ENCODE measurements around the gene NBAS. TPM values are rescaled to one million over a fixed set of nuclear protein-coding genes. Genes with fewer than 3 reads are reported as not detected.

The NBAS gene
- total and polyA plus RNA-seq, 2 of the 4 experiments (the other 2 are of a cell fraction): 22.3 to 105 TPM

DNA sequence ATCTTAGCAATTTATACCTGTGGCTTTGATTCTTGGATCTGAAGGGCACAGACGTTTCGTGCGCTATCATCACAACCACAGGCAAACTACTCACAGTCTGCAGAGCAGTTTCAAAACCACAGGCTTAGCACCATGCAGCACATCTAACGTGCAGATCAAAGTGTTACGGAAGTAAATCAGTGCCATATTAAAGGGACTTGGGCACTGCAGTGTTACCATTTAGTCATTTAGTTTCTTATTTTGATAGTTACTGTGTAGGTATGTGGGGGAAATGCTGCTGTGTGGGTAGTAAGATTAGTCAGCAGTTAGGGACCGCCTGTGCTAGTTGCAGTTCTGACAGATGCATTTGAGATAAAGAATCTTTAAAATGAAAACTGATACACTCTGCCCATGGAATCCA lies 384.0 kb downstream of the NBAS start:
- ChIA-PET CTCF (no interaction called here), POLR2A (ENCODE audit: unreplicated experiment) (interaction anchor here (0.6 kb wide), 1 partner anchor 941 kb away, joined by 3 read pairs; no protein-coding TSS in a partner anchor)
- H3K4me2 ChIP-seq (ENCODE audit: low read depth, low read length): no peak overlapping the region
- H2BK20ac ChIP-seq (ENCODE audit: low read depth, low read length): no peak overlapping the region
- no peak overlapping the region for H2BK5ac ChIP-seq (ENCODE audit: low read depth, low read length, poor library complexity, severe bottlenecking)
- no peak overlapping the region for H4K91ac ChIP-seq (ENCODE audit: insufficient read depth, low read depth, low read length)
- H3K79me1 ChIP-seq (ENCODE audit: low read depth in 1 of 2, low read length in 2 of 2): no peaks in the 10 kb centered on the region
- no peak overlapping the region for H3K18ac ChIP-seq (ENCODE audit: low read depth, low read length)
- no peak overlapping the region for H3K56ac ChIP-seq (ENCODE audit: extremely low read depth, insufficient read depth, low read length)
- H3K4me1 ChIP-seq (ENCODE audit: control insufficient read depth, insufficient read depth, low read length): peaks cover 2% of the 10 kb centered on the region
- H3K9me1 ChIP-seq (ENCODE audit: insufficient read depth, low read length): peaks cover 9% of the 10 kb centered on the region
- intact Hi-C loops (cut with micrococcal nuclease): loop anchor here (10.0 kb wide), 1 partner anchor 388 kb away; the partner anchor contains the start of gene NBAS
- TF ChIP-seq FOS (IDR thresholded peaks at IDR 0.05; ENCODE audit: low read depth, low read length) (no peak), POLR2A (IDR thresholded peaks at IDR 0.05; ENCODE audit: low read depth, low read length) (no peak), MAFK (IDR thresholded peaks at IDR 0.05; ENCODE audit: low read depth, low read length) (peak; percentile 39; the same call in 1 of the 2 replicates)
- H2AK9ac ChIP-seq (replicated peaks; ENCODE audit: low read depth, low read length, poor library complexity): peak overlapping the region; percentile 18
- no TSS peak for BruUV-seq (replicated peaks)
- H2AFZ ChIP-seq (replicated peaks; ENCODE audit: low read length, poor library complexity): no peak overlapping the region
- no peak overlapping the region for H3K9ac ChIP-seq (ENCODE audit: low read depth, low read length)
- no peak overlapping the region for H3K4ac ChIP-seq (ENCODE audit: low read depth, low read length)
- H4K8ac ChIP-seq (ENCODE audit: low read depth in 2 of 2, low read length in 2 of 2): no peak overlapping the region
- H4K5ac ChIP-seq (ENCODE audit: low read depth, low read length): no peak overlapping the region
- peak; percentile 80 for ATAC-seq (ENCODE audit: low read depth)
- peak; percentile 63 for DNase-seq
- no peak overlapping the region for H3K14ac ChIP-seq (replicated peaks; ENCODE audit: low read depth, low read length)
- no peak overlapping the region for H2AK5ac ChIP-seq (ENCODE audit: low read depth, low read length)
- H2BK15ac ChIP-seq (ENCODE audit: low read depth, low read length): no peak overlapping the region
- whole genome bisulfite sequencing, 2 experiments (ENCODE audit: extremely low coverage in 2 of 2, insufficient read length in 1 of 2): no CpG with 5 or more reads among the region's 6 CpGs
- no peak overlapping the region for H3K4me3 ChIP-seq (ENCODE audit: insufficient read depth, low read depth, low read length)
- dilution Hi-C loops (cut with HindIII; ENCODE audit: low sequenced_read_pairs, unreplicated experiment): no loop called here
- H3K9me3 ChIP-seq (ENCODE audit: control insufficient read depth, insufficient read depth, low read length): no peaks in the 10 kb centered on the region
- no peaks in the 10 kb centered on the region for H4K20me1 ChIP-seq (ENCODE audit: insufficient read depth, low read length)
- no peaks in the 10 kb centered on the region for H3K27me3 ChIP-seq (ENCODE audit: control insufficient read depth, insufficient read depth, low read length)
- no peak overlapping the region for H3K23ac ChIP-seq (ENCODE audit: low read depth, low read length)
- no peak overlapping the region for H2BK120ac ChIP-seq (ENCODE audit: low read depth, low read length)
- no peak overlapping the region for H3K27ac ChIP-seq (ENCODE audit: insufficient read depth, low read length)
- 0 out of 2 replicates have a peak, but pooled peaks cover 1% of the 10 kb centered on the region for H3K36me3 ChIP-seq (ENCODE audit: control insufficient read depth, insufficient read depth, low read length)
- in situ Hi-C loops (cut with MboI; ENCODE audit: low sequenced_read_pairs): no loop called here

Data from IMR-90 (cell line).